ENCODE data around the gene TNFRSF1A.

DNA sequence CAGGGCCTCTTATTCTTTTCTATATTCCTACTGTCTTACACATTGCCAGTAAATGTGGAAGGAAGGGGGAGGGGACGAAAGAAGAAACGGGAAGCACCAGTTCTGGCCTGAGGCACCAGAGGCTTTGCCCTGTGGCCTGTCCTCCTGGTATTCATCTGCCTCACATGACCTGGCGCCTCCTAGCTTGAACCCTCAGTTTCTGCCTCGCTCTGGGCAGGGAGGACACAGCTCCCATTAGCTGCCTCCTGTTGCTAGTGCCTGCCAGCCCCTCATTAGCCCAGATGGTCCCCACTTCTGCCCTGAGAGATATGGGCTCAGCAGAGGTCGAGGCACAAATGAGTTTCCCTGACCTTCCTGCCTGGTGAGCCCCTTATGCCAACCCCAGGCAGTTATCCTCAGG, 34.3 kb downstream of the TNFRSF1A start:
- TF ChIP-seq, protein P1, sequence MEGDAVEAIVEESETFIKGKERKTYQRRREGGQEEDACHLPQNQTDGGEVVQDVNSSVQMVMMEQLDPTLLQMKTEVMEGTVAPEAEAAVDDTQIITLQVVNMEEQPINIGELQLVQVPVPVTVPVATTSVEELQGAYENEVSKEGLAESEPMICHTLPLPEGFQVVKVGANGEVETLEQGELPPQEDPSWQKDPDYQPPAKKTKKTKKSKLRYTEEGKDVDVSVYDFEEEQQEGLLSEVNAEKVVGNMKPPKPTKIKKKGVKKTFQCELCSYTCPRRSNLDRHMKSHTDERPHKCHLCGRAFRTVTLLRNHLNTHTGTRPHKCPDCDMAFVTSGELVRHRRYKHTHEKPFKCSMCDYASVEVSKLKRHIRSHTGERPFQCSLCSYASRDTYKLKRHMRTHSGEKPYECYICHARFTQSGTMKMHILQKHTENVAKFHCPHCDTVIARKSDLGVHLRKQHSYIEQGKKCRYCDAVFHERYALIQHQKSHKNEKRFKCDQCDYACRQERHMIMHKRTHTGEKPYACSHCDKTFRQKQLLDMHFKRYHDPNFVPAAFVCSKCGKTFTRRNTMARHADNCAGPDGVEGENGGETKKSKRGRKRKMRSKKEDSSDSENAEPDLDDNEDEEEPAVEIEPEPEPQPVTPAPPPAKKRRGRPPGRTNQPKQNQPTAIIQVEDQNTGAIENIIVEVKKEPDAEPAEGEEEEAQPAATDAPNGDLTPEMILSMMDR (IDR thresholded peaks at IDR 0.05): no peak
- no peak for TF ChIP-seq POLR2A (IDR thresholded peaks at IDR 0.05)
